Sigmoid colon (tissue), 4 donors: Measurements from ENCODE around the gene PUSL1.
A peak's percentile ranks its signal among the peaks of the same experiment; 100 is the strongest.

Experiments used
- CTCF ChIP-seq, 4 experiments: fragments of 450-650 bp in 3 of 4; fragments of 200-600 bp in 1 of 4; IDR thresholded peaks; one replicate each; pipeline ENCODE4 v1.5.1; 2016 to 2019; ENCODE audit warnings: antibody characterized with exemption in 4 of 4, mild to moderate bottlenecking in 3 of 4, moderate library complexity in 2 of 4
- POLR2AphosphoS5 ChIP-seq, 4 donors: sonication (generic); formaldehyde crosslinking; IDR thresholded peaks; one replicate each; pipeline ENCODE4 v1.6.1; 2017; ENCODE audit warnings: antibody characterized with exemption in 4 of 4

GRCh38 chr1:1324524-1325287 is 16.3 kb downstream of the PUSL1 start, which contains the start of the genes CPTP and INTS11:
- TF ChIP-seq CTCF (IDR thresholded peaks at IDR 0.05) (no peak), POLR2AphosphoS5 (IDR thresholded peaks at IDR 0.05) (peak; percentile 90 to 96 (median 94))
